Choroid plexus epithelial cell (primary cell): ENCODE measurements around the gene PRDM4.

Source experiments
- DNase-seq: peaks from one replicate; pipeline ENCODE4 v3.0.0-alpha.2; 2010; ENCODE audit warnings: low read depth
- H3K4me3 ChIP-seq: 2 replicates; pipeline ENCODE4 v1.5.1; 2011; ENCODE audit warnings: low read depth, mild to moderate bottlenecking, control low read depth, low read length, moderate library complexity
- CTCF ChIP-seq: conservative IDR thresholded peaks from 2 replicates; pipeline ENCODE4 v1.5.1; 2011; ENCODE audit warnings: low read depth, mild to moderate bottlenecking, control low read depth, inconsistent platforms, low read length, moderate library complexity

The PRDM4 gene

GRCh38 chr12:107685360-107686248, 75.3 kb downstream of the PRDM4 start, which contains the start of gene PWP1:
TSS of gene PWP1 (plus strand) at chr12:107685799. CDS start at chr12:107685900, 101 bp downstream.
- H3K4me3 ChIP-seq = peak within 1 kb of the TSS; percentile 100

GRCh38 chr12:107684990-107685359, 76.0 kb downstream of the PRDM4 start:
- DNase-seq = peak; percentile 68
- peak overlapping the region; percentile 100 for H3K4me3 ChIP-seq
- TF ChIP-seq CTCF = no peak

More at GRCh38 chr12:107685360-107686248, 75.3 kb downstream of the PRDM4 start, which contains the start of gene PWP1:
- no peak for TF ChIP-seq CTCF
- DNase-seq = peak; percentile 96

GRCh38 chr12:107684029-107684795, 76.7 kb downstream of the PRDM4 start:
- no peak overlapping the region for H3K4me3 ChIP-seq
- DNase-seq = peak; percentile 39

More at GRCh38 chr12:107684029-107684795, 76.7 kb downstream of the PRDM4 start:
- no peak for TF ChIP-seq CTCF
